Activated naive CD4-positive, alpha-beta T cell treated with anti-CD3 and anti-CD28 coated beads for 36 hours (primary cell): ENCODE measurements around the gene LIX1. TPM values are rescaled to one million over a fixed set of nuclear protein-coding genes. Genes with fewer than 3 reads are reported as not detected.
"Not testable (repeated sequence)": the region's sequence is repeated elsewhere in the genome, so short reads cannot be mapped to it uniquely, and the experiment has no call there.

Experiments
- CTCF ChIA-PET: fragments of 350-600 bp; sonication (Branson Sonifier 250); formaldehyde crosslinking; loops from one replicate; lab custom pipeline; 2021; ENCODE audit warnings: antibody characterized with exemption; lab: Charles Lee
- DNase-seq: peaks from one replicate; pipeline ENCODE4 v3.0.0-alpha.2; 2020
- H3K27ac Mint-ChIP-seq: one replicate; pipeline ENCODE4 v1.8.0; 2021; ENCODE audit warnings: mild to moderate bottlenecking, mixed read lengths
- H3K27me3 Mint-ChIP-seq: one replicate; pipeline ENCODE4 v1.8.0; 2021; ENCODE audit warnings: low read depth, mixed read lengths
- H3K36me3 Mint-ChIP-seq: one replicate; pipeline ENCODE4 v1.8.0; 2021; ENCODE audit warnings: low read depth, mixed read lengths
- H3K4me1 Mint-ChIP-seq: one replicate; pipeline ENCODE4 v1.8.0; 2021; ENCODE audit warnings: low read depth, mixed read lengths
- H3K4me3 Mint-ChIP-seq: one replicate; pipeline ENCODE4 v1.8.0; 2021; ENCODE audit warnings: mild to moderate bottlenecking, moderate library complexity, mixed read lengths
- H3K9me3 Mint-ChIP-seq: one replicate; pipeline ENCODE4 v1.8.0; 2021; ENCODE audit warnings: mixed read lengths
- intact Hi-C: fragments of 100-400 bp; cut with micrococcal nuclease; formaldehyde crosslinking; loops from one replicate; pipeline ENCODE4 v1.15.1; 2023
- total RNA-seq, 2 experiments: library from RNA; stranded (reverse); gene quantifications; one replicate each; pipeline ENCODE4 v1.2.3, GENCODE V29; 2021

Gene LIX1
- total RNA-seq, 2 experiments from 2014 or later: not detected

DNA sequence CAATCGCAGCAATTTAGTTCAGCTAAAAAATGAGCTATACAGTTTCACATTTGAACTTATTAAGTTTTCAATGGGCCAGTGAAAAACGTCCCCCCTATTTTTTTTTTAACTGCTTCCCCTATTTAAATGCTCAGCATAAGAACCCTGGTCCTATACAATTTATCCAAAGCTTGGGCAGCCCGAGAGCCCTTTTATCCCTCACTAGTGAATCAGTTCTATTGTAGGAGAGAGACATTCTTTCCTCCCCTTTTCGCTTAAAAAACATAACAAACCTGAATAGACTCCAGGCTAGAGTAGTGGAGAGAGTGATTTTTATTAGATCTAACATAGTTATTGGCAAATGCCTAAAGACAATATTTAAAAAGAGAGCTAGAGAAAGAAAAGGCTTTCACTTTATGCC lies 1.4 kb downstream of the LIX1 start:
- Mint-ChIP-seq H3K4me3 (no peak overlapping the region), H3K27me3 (peaks cover 6% of the 10 kb centered on the region), H3K36me3 (no peaks in the 10 kb centered on the region), H3K9me3 (no peaks in the 10 kb centered on the region), H3K4me1 (no peaks in the 10 kb centered on the region), H3K27ac (no peak overlapping the region)
- intact Hi-C loops: loop anchor here (5.0 kb wide), 2 partner anchors 94 to 529 kb away; no protein-coding TSS in a partner anchor
- CTCF ChIA-PET: interaction anchor here (0.6 to 3.2 kb wide), 10 partner anchors 11 to 389 kb away, joined by 3 to 43 read pairs (median 10); no protein-coding TSS in a partner anchor
- no peak for DNase-seq

DNA sequence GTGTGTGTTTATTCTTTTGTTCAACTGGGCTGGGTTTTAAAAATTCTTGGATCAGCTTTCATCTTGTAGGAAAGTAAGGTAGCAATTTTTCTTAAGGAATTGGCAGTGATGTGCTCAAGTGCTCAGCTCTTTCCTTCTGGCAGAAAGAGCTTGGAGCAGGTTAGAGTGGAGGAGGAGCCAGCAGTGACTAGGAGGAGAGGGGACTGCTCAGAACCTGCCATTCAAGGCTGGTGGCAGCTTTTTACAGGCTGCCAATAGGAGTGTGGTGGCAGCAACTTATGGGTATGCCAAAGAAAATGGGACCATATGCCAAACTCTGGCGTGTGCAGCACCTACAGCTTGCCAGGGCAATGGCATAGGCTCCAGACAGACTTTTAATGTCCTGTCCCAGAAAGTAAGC lies 2.2 kb downstream of the LIX1 start:
- CTCF ChIA-PET: interaction anchor here (0.6 to 3.2 kb wide), 7 partner anchors 12 to 272 kb away, joined by 3 to 43 read pairs (median 4); no protein-coding TSS in a partner anchor
- not testable (repeated sequence) for H3K9me3 Mint-ChIP-seq, H3K4me3 Mint-ChIP-seq, DNase-seq, H3K36me3 Mint-ChIP-seq, H3K27ac Mint-ChIP-seq, H3K4me1 Mint-ChIP-seq, H3K27me3 Mint-ChIP-seq
- intact Hi-C loops: loop anchor here (5.0 kb wide), 2 partner anchors 93 to 528 kb away; no protein-coding TSS in a partner anchor

DNA sequence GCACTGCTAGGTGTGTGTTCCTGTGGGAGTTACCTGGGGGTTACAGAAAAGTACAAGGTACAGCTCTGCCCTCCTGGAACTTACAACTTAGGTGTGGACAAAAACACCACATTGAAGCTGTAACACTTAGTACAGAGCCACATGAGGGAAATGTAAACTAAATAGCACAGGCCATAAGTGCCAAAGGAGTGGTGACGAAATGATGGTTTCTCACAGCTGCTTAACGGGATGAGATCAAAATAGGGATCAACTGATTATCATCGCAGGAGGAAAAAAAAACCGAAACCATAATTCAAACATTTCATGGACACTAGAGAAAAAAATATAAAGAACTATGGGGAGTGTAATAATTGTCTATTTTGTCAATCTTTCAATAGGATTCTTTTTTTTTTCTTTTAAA lies 5.9 kb downstream of the LIX1 start:
- CTCF ChIA-PET: interaction anchor here (1.2 kb wide), 2 partner anchors 140 to 332 kb away, joined by 3 read pairs; no protein-coding TSS in a partner anchor
- Mint-ChIP-seq H3K36me3 (no peaks in the 10 kb centered on the region), H3K4me1 (peaks cover 5% of the 10 kb centered on the region), H3K4me3 (no peak overlapping the region), H3K9me3 (no peaks in the 10 kb centered on the region), H3K27me3 (peaks cover 6% of the 10 kb centered on the region), H3K27ac (no peak overlapping the region)
- intact Hi-C loops: no loop called here
- no peak for DNase-seq

DNA sequence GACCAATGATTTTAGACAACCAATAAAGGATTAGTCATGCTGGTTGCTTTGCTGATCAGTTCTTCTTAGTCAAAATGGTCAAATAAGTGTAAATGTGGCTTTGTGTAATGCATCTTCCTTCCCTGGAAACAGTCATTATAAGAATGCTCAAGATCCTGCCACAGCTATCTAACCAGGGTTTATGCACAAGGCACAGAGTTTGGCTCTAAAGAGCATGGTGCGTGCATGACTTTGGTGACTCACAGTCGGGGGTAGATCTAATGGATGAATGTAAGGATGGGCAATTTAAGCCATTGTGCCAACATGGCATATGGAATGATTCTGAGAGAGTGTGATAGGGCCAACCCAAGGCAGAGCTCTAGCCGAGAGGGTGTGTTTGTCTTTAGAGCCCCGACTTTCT lies 6.5 kb downstream of the LIX1 start:
- Mint-ChIP-seq H3K4me3 (no peak overlapping the region), H3K36me3 (no peaks in the 10 kb centered on the region), H3K27me3 (peaks cover 6% of the 10 kb centered on the region), H3K27ac (no peak overlapping the region), H3K9me3 (no peaks in the 10 kb centered on the region), H3K4me1 (peaks cover 5% of the 10 kb centered on the region)
- intact Hi-C loops: no loop called here
- CTCF ChIA-PET: interaction anchor here (0.8 to 1.2 kb wide), 3 partner anchors 26 to 331 kb away, joined by 3 to 4 read pairs (median 3); no protein-coding TSS in a partner anchor
- DNase-seq: no peak

DNA sequence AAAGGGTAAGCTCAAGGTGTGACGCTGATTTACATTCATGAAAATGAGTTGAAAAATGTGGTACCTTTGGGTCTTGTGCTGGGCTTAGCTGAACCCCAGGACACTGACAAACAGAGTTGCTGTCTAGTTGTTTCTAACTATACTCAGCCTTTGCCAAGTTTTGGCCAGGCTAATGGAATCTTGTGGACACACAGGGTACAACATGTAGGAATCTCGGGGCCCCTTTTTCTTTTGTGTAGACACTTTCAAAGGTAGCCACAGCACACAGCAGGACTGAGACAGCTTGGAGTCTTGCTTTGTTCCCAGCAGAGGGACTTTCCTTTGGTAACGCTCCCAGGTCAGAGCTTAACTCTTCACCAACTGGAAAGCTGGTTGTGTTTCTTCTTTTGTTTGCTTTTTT lies 7.8 kb downstream of the LIX1 start:
- Mint-ChIP-seq H3K4me1 (peaks cover 5% of the 10 kb centered on the region), H3K36me3 (no peaks in the 10 kb centered on the region), H3K27ac (no peak overlapping the region), H3K4me3 (no peak overlapping the region), H3K9me3 (no peaks in the 10 kb centered on the region), H3K27me3 (peaks cover 4% of the 10 kb centered on the region)
- DNase-seq: no peak
- CTCF ChIA-PET: interaction anchor here (0.9 to 2.2 kb wide), 3 partner anchors 8 to 39 kb away, joined by 4 to 10 read pairs (median 8); partner anchors contain the start of gene LIX1
- intact Hi-C loops: no loop called here

DNA sequence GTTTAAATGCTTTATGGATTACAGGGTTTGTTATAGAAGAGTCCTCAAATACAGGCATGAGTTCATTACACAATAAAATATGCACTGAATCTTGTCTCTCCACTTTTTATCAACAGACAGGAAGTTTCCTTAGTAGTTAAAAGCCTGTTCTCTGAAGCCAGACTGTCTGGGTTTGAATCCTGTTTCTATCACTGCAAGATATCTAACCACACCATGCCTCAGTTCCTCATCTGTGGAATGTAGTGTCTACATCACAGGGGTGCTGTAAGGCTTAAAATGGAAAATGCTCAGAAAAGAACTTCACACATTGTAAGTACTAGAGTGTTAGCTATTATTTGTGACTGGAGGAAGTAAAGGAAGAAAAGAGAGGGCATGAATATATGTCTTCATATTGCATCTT lies 9.3 kb downstream of the LIX1 start:
- Mint-ChIP-seq H3K4me3 (no peak overlapping the region), H3K9me3 (no peaks in the 10 kb centered on the region), H3K4me1 (peaks cover 5% of the 10 kb centered on the region), H3K27me3 (peaks cover 5% of the 10 kb centered on the region), H3K36me3 (no peaks in the 10 kb centered on the region), H3K27ac (no peak overlapping the region)
- CTCF ChIA-PET: interaction anchor here (1.3 to 2.2 kb wide), 3 partner anchors 9 to 264 kb away, joined by 4 to 10 read pairs (median 8); partner anchors contain the start of gene LIX1
- DNase-seq: no peak
- intact Hi-C loops: no loop called here

DNA sequence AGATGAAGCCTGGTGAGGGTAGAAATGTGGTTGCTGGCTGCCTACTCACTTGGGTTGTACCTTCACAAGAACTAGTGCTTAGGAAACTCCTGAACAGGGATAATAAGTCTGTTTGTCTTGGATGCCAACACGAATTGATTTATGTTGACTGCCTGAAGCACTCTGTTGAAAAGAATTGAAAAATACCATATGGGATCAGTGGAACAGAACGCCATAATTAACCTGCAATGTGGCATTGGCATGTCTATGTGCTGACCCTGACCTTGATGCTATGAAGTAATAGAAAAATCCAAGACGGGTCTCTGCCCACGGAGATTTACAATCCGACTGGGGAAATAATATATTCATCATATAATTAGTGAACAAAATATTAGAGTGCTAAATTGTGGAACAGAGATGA lies 10.5 kb downstream of the LIX1 start:
- intact Hi-C loops: no loop called here
- Mint-ChIP-seq H3K4me3 (no peak overlapping the region), H3K27me3 (peaks cover 5% of the 10 kb centered on the region), H3K4me1 (peaks cover 5% of the 10 kb centered on the region), H3K27ac (no peak overlapping the region), H3K36me3 (no peaks in the 10 kb centered on the region), H3K9me3 (no peaks in the 10 kb centered on the region)
- DNase-seq: no peak
- CTCF ChIA-PET: no interaction called here

DNA sequence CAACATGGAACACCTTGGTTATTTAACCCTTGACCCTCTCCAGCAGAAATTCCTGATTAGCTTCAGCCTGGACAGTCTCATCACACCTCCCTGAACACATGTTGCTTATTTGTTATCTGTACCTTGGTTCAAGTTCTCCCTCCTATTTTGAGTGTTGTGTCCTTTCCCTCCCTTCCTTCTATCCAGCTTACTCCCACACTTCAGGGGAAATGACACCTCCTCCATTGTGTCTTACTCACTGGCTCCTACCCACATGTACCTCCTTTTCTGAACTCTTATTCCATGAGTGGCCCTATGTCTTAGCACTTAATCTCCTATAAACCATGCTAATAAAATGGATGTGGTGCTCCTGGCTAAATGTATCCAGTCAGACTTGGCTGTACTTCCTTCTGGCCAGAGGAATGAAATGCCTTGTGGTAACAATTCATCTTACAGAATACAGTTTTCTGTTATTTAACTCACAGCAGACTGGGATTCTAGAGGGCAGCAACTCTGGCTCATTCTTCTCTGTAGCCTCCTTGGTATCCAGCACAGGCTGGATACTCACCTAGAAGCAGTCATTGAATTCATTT lies 11.2 kb downstream of the LIX1 start:
- no peak for DNase-seq
- H3K36me3 Mint-ChIP-seq: no peaks in the 10 kb centered on the region
- CTCF ChIA-PET: no interaction called here
- H3K4me1 Mint-ChIP-seq: peaks cover 5% of the 10 kb centered on the region
- H3K27ac Mint-ChIP-seq: no peak overlapping the region
- peaks cover 5% of the 10 kb centered on the region for H3K27me3 Mint-ChIP-seq
- intact Hi-C loops: no loop called here
- no peaks in the 10 kb centered on the region for H3K9me3 Mint-ChIP-seq
- no peak overlapping the region for H3K4me3 Mint-ChIP-seq

DNA sequence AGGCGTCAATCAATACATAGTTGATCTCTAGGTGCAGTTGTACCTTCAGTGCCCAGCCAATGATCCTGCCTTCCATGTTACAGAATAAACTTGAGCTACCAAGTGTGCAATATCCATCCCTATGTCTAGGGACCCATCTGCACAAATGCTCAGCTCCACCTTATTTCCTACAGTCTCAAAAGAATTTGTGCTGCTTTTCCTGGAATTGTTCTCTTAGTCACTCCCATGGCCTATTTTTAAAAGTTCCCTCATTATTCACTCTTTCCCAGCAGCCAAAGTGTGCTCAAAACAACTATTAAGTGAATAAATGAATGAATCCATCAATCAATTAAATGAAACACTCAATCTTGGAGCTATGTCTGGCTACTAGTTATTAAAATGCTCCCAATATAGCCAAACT lies 14.7 kb downstream of the LIX1 start:
- Mint-ChIP-seq H3K36me3 (no peaks in the 10 kb centered on the region), H3K9me3 (no peaks in the 10 kb centered on the region), H3K27me3 (peaks cover 10% of the 10 kb centered on the region), H3K27ac (no peak overlapping the region), H3K4me1 (no peaks in the 10 kb centered on the region), H3K4me3 (no peak overlapping the region)
- intact Hi-C loops: no loop called here
- DNase-seq: no peak
- CTCF ChIA-PET: interaction anchor here (0.9 to 1.4 kb wide), 4 partner anchors 12 to 259 kb away, joined by 3 to 8 read pairs (median 3); partner anchors contain the start of gene LIX1

DNA sequence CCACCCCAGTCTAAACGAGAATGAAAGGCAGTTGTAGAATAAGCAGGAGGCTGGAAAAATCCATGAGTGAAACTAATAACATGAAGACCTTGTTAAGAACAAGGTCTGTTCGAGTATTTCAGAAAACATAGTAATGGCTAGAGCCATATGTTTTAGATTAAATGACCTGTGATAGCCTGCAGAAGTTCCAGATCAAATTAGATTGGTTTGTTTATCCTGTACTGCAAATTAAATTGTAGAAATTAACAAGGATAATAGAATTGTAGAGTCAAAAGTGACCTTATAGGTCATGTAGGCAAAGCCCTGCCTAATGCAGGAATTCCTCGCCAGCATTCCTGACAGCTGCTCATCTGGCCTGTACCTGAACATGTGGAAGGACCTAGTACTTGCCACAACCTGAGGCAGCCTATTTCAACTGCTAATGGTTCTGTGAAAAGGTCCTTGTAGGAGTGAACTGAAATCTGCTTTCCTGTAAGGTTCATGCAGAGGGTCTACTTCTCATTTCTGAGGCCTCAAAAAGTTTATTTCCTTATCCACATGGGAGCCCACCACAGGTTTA lies 17.2 kb downstream of the LIX1 start:
- no peak for DNase-seq
- no peak overlapping the region for H3K4me3 Mint-ChIP-seq
- no peak overlapping the region for H3K27ac Mint-ChIP-seq
- H3K27me3 Mint-ChIP-seq: peaks cover 10% of the 10 kb centered on the region
- intact Hi-C loops: no loop called here
- no peaks in the 10 kb centered on the region for H3K36me3 Mint-ChIP-seq
- CTCF ChIA-PET: no interaction called here
- H3K9me3 Mint-ChIP-seq: no peaks in the 10 kb centered on the region
- no peaks in the 10 kb centered on the region for H3K4me1 Mint-ChIP-seq

DNA sequence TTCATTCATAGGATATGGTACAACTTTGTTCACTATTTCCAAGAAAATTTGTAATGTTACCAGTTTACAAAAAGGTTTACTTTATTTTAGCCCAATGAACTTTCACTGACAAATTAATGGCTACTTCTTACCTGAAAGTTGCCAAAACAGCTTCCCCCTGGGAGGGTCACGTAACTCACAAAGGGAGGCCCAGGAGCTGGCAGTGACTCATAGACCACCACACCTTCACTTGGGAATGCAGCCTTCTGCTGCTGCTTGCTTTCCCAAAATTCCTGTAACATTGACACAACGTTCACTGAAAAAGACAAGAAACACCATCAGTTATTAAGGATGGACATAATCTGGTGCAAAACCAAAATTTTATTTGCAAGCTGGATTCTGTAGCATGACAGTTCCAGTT lies 18.1 kb downstream of the LIX1 start:
- Mint-ChIP-seq H3K27ac (no peak overlapping the region), H3K27me3 (peaks cover 10% of the 10 kb centered on the region), H3K4me3 (no peak overlapping the region), H3K4me1 (no peaks in the 10 kb centered on the region), H3K36me3 (no peaks in the 10 kb centered on the region), H3K9me3 (no peaks in the 10 kb centered on the region)
- intact Hi-C loops: no loop called here
- DNase-seq: no peak
- CTCF ChIA-PET: no interaction called here

DNA sequence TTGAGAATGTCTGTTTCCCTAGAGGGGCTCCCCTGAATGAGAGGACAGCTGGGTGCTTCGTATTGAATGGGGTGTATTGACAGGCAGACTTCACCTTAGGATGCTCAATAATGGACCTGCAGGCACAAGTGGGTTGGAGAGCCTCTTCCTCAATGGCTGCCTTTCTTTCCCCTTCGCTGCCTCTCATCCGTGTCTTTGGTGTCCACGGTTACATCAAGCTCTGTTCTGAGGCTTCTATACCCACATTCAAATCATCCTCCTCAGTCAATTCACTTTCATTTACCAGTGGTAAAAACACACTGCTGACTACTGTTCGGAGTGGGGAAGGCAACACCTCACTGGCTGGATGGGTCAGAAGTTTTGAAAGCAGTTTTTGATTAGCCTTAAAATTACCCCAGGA lies 20.6 kb downstream of the LIX1 start:
- Mint-ChIP-seq H3K4me1 (no peaks in the 10 kb centered on the region), H3K36me3 (no peaks in the 10 kb centered on the region)

More for the DNA sequence above, 20.6 kb downstream of the LIX1 start:
- Mint-ChIP-seq H3K27ac (no peak overlapping the region), H3K9me3 (no peaks in the 10 kb centered on the region), H3K4me3 (no peak overlapping the region), H3K27me3 (peaks cover 5% of the 10 kb centered on the region)
- intact Hi-C loops: no loop called here
- CTCF ChIA-PET: interaction anchor here (0.9 to 1.2 kb wide), 2 partner anchors 11 to 17 kb away, joined by 3 read pairs; no protein-coding TSS in a partner anchor
- DNase-seq: no peak
